Femur (tissue), 1 donor: Measurements from ENCODE around the gene SUPT3H.

Experiments
- DNase-seq: peaks from one replicate; pipeline ENCODE4 v3.0.0-alpha.2; 2017

Gene SUPT3H

DNA sequence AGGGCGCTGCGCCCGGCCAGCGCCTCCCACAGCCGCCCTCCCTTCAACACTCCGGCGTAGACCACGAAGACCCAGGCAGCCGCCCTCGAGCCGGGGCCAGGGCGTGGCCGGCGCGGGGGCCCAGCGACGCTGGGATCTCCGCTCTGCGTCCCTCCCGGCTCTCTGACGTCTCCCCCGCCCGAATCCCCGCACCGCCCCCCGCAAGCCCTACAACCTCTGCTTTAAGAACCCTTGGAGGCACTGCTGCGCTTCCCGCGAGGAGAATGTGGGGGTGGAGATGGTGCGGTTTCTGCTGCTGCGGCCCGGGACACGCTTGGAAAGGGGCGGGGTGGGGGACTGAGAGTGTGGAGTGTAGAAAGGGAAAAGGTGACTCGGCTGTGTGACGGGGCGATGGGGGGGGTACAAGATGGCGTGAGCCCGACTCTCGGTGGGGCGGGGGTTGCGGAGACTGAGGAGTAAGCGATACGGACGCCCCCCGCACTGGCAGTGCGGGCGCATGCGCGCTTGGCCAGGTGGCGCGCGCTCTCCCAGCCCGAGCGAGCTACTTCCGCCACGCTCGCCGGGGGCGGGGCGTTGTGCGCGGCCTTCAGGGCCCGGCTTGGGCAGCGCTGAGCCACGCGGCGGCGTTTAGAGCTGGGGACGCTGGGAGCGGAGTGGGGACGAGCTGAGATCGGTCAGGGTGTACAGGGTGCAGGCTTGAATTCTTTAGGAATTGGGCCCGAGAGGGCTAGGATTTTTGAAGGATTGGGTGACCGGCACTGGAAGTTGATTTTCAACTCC lies at the start of gene SUPT3H:
SUPT3H (minus strand) TSS at position 381 of the 780 bp plus-strand sequence.
- DNase-seq: peak; percentile 96

DNA sequence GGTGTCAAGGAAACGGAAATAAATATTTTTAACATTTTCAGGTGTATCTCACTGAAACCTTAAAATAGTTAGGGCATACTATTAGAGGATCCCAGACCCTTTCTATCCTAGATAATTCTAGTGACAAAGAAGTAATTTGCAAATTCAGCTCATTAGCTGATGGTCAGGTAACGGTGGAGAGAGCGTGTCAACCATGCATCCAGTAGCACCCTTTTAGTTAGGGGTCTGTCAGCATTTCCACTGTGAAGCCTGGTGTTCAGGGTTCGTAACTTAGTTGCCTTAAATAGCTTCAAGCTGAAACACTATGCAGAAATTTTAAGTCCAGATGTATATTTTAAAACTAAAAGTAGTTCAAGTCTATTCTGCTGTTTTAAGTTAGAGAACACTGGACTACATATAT lies 48.5 kb upstream of the SUPT3H start:
- DNase-seq: no peak

DNA sequence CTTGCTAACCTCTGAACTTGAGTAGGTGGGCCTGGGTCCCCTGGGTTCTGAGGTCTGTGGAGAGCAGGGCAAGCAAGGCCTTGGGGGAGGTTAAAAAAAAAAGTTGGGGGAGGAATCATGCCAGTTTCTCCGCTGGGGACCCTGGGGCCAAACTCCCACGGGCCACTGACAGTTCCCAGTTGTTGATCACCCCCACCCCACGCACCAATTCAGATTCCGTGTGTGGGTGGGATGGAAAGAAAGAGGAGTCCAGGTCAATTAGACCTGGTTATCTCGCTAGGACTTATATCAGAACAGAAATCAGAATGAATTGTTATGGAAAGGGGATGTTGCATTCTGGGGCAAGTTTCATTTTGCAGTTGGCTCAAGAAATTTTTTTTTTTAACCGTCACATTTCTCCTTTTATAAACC lies 46.7 kb upstream of the SUPT3H start:
- no peak for DNase-seq

DNA sequence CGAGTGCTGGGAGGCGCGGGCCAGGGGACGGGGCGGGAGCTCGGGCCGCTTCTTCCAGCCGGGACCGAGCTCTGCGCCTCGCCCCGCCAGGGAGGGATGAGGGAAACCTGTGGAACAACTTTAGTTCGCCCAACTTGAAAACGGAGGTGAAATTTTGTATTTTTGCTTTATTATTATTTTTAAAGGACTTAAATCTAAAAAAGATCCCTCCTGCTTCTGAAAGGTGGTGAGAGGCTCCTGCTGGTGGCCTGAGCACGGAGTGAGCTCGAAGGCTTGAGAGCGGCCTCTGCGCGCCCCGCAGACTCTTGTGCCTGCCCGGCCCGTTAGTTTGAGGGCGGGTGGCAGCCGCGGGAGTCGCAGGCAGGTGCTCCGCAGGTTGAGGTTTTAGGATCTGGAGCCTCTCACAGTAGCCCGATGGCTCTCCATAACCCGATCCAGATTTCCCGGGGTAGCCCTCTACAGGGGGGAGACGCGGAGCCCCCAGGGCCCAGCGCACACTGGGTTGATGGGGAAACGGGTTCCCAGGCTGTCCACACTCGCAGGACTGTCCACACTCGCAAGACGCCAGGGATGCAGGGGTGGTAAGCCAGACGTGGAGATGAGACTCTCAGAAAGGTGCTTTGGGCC lies 46.2 kb upstream of the SUPT3H start:
- DNase-seq: peak; percentile 37

DNA sequence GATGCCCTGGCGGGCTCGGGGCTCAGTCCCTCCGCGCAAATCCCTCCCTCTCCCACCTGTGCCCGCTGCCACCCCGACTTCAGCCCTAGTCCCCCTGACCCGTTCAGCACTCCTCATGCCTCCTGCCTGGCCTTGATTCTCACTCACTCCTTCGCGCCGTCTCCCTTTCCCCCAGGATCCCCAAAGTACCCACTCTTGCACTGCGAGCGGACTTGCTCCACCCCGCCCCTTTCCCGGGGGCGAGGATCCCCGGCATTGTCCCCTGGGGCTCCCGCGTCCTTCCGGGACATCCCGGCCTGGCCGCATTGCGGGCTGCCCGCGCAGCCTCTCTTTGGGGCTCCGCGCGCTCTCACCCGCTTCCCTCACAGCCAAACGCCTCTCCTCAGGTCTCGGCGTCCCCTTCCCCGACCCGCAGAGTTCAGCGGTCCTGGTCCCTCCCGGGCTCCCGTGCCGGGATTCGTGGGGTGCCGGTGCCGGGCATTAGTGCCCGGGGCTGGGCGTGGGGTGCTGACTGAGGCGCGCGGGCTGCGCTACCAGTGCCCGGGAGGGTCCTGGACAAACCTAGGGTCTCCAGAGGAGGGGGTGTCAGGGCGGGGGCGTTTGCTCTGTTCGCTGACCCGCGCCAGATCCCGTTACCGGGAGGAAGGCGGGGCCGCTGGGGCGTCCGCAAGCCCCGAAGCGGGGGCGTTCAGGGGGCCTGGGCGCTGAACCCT lies 45.5 kb upstream of the SUPT3H start:
- peak; percentile 43 for DNase-seq

DNA sequence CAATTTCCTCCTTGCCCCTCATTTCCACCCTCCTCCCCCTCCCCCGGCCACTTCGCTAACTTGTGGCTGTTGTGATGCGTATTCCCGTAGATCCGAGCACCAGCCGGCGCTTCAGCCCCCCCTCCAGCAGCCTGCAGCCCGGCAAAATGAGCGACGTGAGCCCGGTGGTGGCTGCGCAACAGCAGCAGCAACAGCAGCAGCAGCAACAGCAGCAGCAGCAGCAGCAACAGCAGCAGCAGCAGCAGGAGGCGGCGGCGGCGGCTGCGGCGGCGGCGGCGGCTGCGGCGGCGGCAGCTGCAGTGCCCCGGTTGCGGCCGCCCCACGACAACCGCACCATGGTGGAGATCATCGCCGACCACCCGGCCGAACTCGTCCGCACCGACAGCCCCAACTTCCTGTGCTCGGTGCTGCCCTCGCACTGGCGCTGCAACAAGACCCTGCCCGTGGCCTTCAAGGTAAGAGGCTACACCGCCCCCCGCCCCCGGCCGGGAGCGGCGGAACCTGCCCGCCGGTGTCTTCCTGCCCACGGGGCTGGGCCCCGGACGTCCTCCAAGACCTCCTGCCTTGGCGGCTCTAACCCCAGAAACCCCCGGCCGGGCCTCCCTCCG lies 44.9 kb upstream of the SUPT3H start:
- peak; percentile 61 for DNase-seq

DNA sequence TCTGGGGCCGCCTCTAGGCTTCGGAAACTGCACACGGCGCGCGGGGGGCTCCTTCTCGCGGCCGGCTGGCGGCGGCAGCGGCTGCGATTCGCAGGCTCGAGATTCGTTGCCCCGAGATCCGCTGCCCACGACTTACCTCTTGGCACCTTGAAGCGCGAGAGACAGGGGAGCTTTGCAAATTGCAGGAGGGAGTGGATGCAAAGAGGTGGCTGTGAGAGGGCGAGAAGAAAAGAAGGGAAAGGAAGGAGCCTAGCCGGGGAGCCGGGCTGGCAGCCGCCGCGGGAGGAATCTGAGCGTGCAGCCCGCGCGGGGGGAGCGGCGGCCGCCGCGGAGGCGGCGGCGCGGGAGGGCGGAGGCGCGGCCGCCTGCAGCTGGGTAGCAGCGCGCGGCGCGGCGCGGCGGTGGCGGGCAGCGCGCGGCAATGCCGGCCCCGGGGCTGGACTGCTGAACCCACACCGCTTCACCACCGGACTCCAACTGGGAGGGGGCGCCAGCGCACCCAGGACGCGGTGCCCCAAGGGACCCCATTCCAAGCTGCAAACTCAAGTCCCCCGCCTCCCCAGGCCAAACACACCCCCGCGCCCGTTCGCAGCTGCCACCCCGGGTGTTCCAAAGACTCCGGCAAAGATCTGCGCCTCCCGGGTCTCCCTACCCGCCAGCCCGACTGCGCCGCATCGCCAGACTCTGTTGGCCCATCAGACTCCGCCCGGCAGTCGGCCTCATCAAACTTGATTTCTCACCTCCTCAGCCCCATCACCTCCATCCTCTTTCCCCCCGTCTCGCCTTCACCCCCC lies 44.2 kb upstream of the SUPT3H start:
- peak; percentile 78 for DNase-seq

DNA sequence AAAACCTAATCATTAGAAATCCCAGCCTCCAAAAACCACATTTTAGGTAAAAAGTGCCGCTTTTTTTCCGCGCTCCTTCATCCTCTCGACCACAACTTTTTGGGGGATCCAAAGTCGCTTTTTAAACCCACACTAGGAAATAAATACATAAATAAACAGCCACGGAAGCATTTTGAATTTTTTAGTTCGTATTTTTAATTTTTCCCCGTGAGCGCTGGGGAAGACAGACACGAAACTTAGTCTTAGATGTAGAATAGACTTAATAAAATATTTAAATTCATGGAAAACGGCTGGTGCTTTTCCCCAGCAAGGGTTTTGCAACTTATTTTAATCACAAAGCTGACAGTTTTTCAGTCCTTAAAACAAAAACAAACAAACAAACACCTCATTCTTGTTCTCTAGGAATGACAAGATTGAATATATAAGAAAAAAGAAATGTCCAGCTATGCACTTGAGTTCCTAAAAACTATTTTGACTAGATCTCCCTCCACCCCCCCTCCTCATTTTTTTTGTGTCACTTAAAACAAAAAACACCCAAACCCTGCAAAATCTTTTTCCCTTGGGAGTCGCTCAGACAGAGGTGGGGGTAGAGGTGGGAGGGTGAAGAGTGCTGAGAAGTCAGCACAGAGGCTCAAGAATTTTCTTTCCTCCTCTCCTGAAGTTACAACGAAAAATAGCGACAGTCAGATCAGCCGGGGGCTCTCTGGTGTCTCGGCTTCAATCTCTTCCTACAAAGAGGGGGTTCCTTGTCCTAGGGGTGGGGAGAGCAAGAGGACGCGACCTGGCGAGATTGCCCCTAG lies 43.4 kb upstream of the SUPT3H start:
- no peak for DNase-seq

DNA sequence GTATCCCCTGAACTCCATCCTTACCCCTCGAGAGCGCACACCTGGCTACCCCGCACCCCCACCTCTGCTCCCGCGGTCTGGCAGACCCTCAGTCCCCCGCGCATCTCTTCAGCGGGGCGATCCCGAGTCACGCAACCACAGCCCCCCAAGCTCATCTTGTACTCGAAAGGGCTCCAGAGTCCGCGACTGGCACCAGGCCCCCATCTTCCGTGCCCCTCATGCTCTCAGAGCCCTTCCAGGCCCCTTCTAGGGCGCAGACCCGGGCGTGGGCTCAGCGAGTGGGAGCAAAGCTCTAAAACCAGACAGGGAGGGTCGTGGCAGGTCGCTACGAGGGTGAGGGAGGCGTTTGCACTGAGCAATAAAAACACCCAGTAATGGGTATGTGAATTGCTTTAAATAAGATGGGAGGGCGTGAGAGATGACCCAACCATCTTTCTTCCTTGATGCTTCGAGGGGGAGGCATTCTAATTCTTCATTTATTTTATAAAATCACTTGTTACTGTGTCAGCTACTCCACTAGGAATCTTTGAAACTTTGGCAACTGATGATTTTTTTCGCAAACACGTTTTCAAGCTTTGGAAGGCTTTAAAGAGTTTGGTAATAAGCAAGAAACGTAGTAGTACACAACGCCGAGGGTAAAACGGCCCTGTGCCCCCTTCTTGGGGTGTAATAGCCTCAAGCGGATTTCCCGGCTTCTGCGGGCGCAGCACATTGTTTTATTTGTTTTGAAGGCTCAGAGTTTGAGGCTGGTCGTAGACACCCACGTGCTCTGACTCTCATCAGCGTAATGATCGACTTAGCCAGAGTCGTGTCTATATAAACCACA lies 42.6 kb upstream of the SUPT3H start:
- DNase-seq: peak; percentile 51

DNA sequence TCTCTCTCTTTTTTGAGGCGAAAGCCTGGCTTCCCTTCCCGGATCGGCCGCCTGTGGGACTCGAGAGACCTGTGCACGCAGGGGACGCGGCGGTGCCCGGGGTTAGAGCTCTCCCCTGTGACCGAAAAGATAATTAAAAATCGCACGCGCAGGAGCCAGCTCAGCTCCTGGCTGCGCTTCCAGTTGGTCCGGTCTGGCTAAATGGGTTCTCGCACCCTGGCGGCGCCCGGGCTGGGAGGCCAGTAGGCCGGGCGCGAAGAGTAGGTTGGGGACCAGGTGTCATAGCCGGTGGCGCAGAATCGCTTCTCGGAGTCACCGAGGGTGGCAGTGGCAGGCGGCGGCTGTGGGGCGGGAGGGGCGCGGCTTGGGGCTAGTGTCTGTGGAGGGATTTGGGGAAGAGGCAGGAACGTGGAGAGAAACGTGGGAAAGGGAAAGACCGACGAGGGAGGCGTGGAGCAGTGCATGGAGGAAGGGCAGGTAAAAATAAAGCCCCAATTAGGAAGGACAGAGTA lies 41.9 kb upstream of the SUPT3H start:
- DNase-seq: peak; percentile 60

DNA sequence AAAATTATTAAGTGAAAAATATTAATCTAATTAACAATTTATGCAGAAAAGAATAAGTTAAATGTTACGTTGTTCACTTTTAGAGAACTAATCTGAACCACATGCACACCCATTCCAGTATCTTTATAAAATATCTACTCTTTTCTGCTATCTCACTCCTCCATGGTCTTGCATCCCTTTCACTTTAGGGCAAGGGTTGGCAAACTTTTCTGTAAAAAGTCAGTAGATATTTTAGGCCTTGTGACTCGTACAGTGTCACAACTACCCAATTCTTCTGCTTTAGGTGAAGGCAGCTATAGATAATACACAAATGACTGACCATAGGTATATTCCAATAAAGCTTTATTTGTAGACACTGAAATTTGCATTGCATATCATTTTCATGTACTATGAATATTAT lies 39.7 kb upstream of the SUPT3H start:
- no peak for DNase-seq

DNA sequence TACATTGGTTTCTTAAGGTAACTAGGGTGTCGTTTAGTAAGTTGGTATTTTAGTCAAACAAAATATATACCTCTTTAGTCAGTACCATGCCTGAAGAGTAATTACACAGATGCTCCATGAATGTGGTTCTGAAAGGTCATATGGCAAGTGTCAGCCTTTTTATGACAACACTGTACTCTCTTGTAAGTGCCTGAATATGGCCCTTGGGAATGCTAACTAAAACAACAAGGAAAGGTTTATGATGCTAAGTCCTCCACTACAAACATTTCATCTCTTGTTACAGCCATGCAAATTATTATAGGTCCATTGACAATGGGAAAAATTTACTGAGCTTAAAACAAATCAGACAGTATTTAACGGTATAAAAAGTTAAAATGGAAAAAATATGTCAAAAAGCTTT lies 39.0 kb upstream of the SUPT3H start:
- no peak for DNase-seq

DNA sequence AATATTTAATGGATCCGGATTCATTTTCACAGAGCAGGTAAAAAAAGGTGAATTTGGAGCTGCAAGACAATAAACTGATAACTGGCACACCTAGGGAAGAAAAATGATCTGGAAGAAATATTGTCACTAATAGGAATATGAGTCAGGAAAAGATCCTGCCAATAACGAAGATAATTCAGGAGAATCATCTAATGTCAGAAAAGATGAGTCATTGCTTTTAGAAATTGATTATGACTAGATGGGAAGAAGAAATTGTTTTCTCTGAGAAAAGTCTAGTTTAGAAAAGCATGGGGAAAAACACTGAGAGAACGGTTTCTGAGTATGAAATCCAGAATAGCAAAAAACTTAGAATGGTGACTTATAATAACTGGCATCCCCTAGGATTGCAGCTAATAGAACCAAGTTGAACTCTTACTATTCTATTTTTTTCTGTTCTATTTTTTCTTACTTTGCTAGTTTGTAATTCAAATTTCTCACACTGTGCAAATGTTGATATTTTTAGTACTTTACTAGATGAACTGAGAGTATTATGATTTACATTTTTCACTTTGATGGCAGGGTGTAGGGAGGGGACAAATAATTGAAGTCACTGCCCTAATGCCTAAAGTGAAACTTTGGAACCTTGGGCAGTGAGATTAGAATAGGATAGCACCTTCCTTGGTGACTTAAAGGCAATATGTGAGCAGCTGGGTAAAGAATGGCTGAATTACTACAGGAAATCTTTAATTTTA lies 38.2 kb upstream of the SUPT3H start:
- no peak for DNase-seq

DNA sequence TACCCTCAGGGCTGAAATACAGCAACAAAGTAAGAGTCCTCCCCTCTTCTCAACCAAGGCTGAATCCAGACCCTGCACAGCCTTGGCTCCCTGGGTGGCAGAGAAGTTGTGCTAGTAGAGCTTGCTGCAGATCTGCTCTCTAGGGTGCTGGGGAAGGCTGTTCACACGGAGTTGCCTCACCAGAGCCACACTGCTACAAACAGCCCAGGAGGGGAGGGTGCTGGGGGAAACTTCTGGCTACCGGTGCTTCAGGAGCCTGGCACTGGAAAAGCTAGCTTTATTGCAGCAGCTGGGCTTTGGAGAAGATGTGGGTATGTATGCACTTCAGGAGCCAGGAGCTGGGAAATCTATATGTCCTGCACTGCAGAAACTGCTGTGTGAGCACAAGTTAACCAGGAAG lies 37.6 kb upstream of the SUPT3H start:
- no peak for DNase-seq

DNA sequence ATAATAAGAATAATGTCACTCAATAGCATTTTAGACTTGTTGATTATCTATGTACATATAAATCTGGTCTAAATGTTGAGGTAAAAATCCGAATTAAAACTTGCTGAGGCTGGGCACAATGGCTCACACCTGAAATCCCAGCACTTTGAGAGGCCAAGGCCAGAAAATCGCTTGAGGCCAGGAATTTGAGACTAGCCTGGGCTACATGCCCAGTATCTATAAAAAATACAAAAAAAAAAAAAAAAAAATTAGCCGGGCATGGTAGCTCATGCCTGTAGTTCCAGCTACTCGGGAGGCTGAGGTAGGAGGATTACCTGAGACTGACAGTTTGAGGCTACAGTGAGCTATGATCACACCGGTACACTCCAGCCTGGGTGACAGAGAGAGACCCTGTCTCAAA lies 34.2 kb upstream of the SUPT3H start:
- no peak for DNase-seq

DNA sequence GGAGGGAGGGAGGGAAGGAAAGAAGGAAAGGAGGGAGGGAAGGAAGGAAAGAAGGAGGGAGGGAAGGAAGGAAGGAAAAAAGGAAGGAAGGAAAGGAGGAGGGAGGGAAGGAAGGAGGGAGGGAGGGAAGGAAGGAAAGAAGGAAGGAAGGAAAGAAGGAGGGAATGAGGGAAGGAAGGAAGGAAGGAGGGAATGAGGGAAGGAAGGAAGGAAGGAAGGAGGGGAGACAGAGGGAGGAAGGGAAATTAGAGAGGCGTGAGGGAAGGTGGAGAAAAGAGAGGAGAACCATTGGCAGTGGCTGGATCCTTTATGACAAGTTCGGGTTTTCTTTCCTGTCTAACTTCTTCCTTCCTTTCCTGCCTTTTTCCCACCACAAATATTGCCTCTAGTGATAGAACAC lies 22.3 kb upstream of the SUPT3H start:
- no peak for DNase-seq

DNA sequence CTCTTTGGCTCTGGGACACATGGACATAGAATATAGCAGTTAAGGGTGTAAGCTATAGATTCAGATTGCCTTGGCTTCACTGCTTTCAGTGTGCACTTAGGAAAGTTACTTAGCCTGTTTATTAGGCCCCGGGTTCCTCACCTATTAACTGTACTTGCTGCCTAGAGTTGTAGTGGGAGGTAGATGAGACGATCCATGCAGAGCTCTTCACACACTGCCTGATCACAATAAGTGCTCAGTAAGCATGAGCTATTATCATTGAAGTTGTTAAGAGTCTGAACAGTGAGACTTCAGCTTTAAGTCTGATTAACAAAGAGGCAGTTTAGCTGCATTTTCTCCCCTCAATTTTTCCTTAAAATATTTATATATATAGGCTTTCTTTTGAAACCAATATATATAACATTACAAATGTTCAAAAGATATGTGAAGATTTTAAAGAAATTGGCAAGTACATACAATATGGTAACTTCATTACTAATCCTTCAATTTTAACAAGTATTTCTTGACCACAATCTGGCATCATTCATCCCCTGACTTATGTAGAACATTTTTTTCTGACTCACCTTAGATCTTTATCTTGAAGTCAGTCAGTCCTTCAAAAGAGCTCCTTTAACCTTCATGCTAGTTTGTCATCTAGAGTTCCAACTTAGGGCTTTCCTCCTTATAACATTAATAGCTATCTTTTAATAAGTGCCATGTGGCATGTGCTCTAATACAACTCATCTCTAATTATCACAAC lies 20.5 kb upstream of the SUPT3H start:
- no peak for DNase-seq

DNA sequence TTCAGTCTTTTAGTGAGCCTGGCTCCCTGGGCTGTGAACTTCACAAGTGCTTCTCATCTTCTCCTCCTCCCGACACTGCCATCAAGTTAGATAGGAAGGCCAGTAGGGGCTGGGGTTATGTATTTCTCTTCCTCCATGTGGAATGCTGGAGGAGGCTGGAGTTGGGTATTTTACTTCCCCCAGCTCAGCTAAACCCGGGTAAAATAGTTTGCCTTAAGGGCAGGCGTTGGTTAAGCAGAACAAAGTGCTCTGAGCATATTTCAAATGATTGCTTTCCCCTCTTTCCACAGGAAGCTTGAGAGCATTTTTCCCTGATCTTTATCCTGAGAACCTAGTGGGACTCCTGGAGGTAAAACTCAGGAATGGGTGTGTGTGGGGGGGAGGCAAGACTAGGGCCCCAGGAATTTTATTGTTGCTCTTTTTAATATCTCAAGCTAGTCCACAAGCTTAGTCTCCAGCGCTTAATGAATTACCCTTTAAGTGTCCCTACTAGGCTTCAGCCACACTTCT lies 16.9 kb upstream of the SUPT3H start:
- no peak for DNase-seq

DNA sequence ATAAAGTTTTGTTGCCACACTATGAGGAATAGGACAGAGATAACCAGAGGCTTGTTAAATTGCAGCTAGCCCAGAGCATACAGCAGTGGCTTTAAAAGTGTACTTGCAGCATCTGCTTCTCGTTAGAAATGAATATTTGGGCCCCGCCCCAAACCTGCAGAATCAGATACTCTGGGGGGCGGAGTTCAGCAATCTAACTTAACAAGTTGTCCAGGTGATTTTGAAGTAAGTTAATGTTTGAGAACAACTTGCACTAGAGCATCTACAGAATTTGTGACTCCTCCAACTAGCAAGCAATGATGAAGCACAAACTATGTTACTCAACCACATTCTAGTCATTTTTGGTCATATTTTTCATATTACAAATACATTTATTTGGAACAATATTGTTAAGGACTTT lies 10.6 kb upstream of the SUPT3H start:
- DNase-seq: no peak
